Transverse colon (tissue), 4 donors: Measurements from ENCODE around the gene TRAPPC14. TPM values are rescaled to one million over a fixed set of nuclear protein-coding genes. Genes with fewer than 3 reads are reported as not detected.
A peak's percentile ranks its signal among the peaks of the same experiment; 100 is the strongest.

ENCODE experiments used
- DNase-seq: peaks from one replicate; pipeline ENCODE4 v3.0.0-alpha.2; 2019
- H3K27ac ChIP-seq, 4 donors: fragments of 200-600 bp; sonication (generic); 2 replicates each; pipeline ENCODE4 v1.5.1; 2016 to 2018; ENCODE audit warnings: inconsistent platforms in 4 of 4
- H3K27me3 ChIP-seq: fragments of 200-600 bp; sonication (generic); 2 replicates; pipeline ENCODE4 v1.5.1; 2017; ENCODE audit warnings: inconsistent platforms
- H3K36me3 ChIP-seq, 4 donors: fragments of 200-600 bp; sonication (generic); 2 replicates each; pipeline ENCODE4 v1.5.1; 2017 to 2019; ENCODE audit warnings: inconsistent platforms in 4 of 4
- H3K4me1 ChIP-seq, 4 donors: fragments of 200-600 bp; sonication (generic); 2 replicates each; pipeline ENCODE4 v1.5.1; 2017 to 2020; ENCODE audit warnings: inconsistent platforms in 4 of 4
- H3K4me3 ChIP-seq, 4 donors: fragments of 200-600 bp; sonication (generic); 1 replicate in 1 of 4; 2 replicates in 3 of 4; pipeline versions ENCODE4 v1.5.1 to v1.6.1; 2017 to 2019; ENCODE audit warnings: inconsistent platforms in 4 of 4
- H3K9me3 ChIP-seq, 2 donors: fragments of 200-600 bp; sonication (generic); 2 replicates each; pipeline ENCODE4 v1.5.1; 2017 to 2019; ENCODE audit warnings: inconsistent platforms in 2 of 2
- EP300 ChIP-seq: sonication (generic); formaldehyde crosslinking; IDR thresholded peaks from one replicate; pipeline ENCODE4 v1.6.1; 2017; ENCODE audit warnings: antibody characterized with exemption, low read depth
- POLR2A ChIP-seq: fragments of 450-650 bp; IDR thresholded peaks from one replicate; pipeline ENCODE4 v1.6.1; 2016; ENCODE audit warnings: antibody characterized with exemption, mild to moderate bottlenecking, moderate library complexity
- POLR2AphosphoS5 ChIP-seq, 3 donors: sonication (generic); formaldehyde crosslinking; IDR thresholded peaks; one replicate each; pipeline ENCODE4 v1.6.1; 2016; ENCODE audit warnings: antibody characterized with exemption in 3 of 3
- WGBS, 2 donors: methylation state at CpG; one replicate each; pipeline ENCODE4 v1.1.5; 2018; ENCODE audit warnings: low coverage in 1 of 2; 5-methylcytosine and 5-hydroxymethylcytosine counted together
- in situ Hi-C, 4 donors: fragments of 200-750 bp; cut with MboI; loops; one replicate each; pipeline versions ENCODE4 v1.15.0 to v1.15.1; 2017; ENCODE audit warnings: low sequenced_read_pairs in 3 of 4, low pct_ligation_motif_present in 1 of 4, low pct_unique_long_range_greater_than_20kb in 1 of 4
- intact Hi-C: fragments of 100-400 bp; cut with DNase I; formaldehyde crosslinking; loops from one replicate; pipeline ENCODE4 v1.15.1; 2023; ENCODE audit warnings: low total_unique reads
- total RNA-seq, 4 donors: library from RNA; depleted of rRNA; stranded (reverse); fragments of >200 nt; gene quantifications; one replicate each; pipeline ENCODE4 v1.1.0, GENCODE V29; 2016
- TF ChIP-seq, protein P1 (sequence below), 5 experiments: fragments of 200-600 bp in 3 of 5; fragments of 450-650 bp in 2 of 5; sonication (generic) in 3 of 5; IDR thresholded peaks; 1 replicate in 2 of 5; 2 replicates in 3 of 5; pipeline ENCODE4 v1.5.1; 2016 to 2017; ENCODE audit warnings: antibody characterized with exemption in 5 of 5, inconsistent platforms in 3 of 5, mild to moderate bottlenecking in 2 of 5, moderate library complexity in 1 of 5

Gene TRAPPC14
- total RNA-seq, 4 donors from 2014 or later = 43.5 to 111 (median 51.2) TPM

DNA sequence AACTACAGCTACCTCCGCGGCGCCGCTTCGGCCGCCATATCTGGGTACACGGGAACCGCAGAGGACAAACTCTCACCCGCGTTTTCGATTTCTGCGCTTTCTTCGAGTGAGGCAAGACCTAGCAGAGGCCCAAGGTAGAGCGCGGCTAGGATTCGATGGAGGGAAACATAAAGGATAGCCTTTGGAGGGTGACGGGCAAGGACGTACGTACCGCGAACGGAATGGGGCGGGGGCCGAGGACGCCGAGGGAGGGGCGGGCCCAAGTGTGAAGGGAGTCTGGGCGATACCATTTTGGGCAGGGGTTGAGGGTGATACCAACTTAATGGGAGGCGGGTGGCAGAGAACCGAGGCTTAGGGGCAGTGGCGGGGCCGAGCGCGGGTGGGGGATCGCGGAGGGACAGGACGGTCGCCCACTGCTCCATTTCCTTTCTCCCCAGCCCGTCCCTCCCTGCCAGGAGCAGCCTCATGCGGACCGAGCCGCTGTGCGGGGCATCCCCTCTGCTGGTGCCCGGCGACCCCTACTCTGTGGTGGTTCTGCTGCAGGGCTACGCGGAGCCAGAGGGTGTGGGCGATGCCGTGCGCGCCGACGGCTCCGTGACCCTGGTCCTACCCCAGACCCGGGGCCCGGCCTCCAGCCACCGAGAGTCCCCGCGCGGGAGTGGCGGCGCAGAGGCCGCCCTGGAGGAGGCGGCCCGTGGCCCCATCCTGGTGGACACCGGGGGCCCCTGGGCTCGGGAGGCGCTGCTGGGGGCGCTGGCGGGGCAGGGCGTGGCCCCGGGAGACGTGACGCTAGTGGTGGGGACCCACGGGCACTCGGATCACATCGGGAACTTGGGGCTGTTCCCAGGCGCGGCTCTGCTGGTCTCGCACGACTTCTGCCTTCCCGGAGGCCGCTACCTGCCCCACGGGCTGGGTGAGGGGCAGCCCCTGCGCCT lies 31.3 kb downstream of the TRAPPC14 start, which contains the start of gene MBLAC1:
TSS of gene MBLAC1 (plus strand) at position 37 of the 935 bp plus-strand sequence. CDS start at position 466, 429 bp downstream.
- H3K4me3 ChIP-seq = peak within 1 kb of the TSS; percentile 60 to 90 (median 68)
- TF ChIP-seq POLR2AphosphoS5 (IDR thresholded peaks at IDR 0.05) = peak; percentile 41 to 92 (median 92)
- TF ChIP-seq POLR2A = peak; percentile 92
- TF ChIP-seq, protein P1, sequence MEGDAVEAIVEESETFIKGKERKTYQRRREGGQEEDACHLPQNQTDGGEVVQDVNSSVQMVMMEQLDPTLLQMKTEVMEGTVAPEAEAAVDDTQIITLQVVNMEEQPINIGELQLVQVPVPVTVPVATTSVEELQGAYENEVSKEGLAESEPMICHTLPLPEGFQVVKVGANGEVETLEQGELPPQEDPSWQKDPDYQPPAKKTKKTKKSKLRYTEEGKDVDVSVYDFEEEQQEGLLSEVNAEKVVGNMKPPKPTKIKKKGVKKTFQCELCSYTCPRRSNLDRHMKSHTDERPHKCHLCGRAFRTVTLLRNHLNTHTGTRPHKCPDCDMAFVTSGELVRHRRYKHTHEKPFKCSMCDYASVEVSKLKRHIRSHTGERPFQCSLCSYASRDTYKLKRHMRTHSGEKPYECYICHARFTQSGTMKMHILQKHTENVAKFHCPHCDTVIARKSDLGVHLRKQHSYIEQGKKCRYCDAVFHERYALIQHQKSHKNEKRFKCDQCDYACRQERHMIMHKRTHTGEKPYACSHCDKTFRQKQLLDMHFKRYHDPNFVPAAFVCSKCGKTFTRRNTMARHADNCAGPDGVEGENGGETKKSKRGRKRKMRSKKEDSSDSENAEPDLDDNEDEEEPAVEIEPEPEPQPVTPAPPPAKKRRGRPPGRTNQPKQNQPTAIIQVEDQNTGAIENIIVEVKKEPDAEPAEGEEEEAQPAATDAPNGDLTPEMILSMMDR (IDR thresholded peaks at IDR 0.05) = no peak
- H3K4me1 ChIP-seq = peaks cover 6 to 54% (median 44%) of the 10 kb centered on the region in 4 donors
- DNase-seq = peak; percentile 94
- 1% methylated on average over 63 of the region's 85 CpGs; no CpG with 5 or more reads in 1 of the 2 donors for WGBS, 2 donors
- H3K27ac ChIP-seq = peak within 1 kb of the TSS; percentile 95 to 97 (median 96)
- intact Hi-C loops (loop anchor here (5.0 kb wide), 1 partner anchor 40 kb away; the partner anchor contains the start of gene COPS6), in situ Hi-C loops (no loop called here)
- H3K27me3 ChIP-seq = no peaks in the 10 kb centered on the region
- no peaks in the 10 kb centered on the region for H3K36me3 ChIP-seq
- no peaks in the 10 kb centered on the region for H3K9me3 ChIP-seq

DNA sequence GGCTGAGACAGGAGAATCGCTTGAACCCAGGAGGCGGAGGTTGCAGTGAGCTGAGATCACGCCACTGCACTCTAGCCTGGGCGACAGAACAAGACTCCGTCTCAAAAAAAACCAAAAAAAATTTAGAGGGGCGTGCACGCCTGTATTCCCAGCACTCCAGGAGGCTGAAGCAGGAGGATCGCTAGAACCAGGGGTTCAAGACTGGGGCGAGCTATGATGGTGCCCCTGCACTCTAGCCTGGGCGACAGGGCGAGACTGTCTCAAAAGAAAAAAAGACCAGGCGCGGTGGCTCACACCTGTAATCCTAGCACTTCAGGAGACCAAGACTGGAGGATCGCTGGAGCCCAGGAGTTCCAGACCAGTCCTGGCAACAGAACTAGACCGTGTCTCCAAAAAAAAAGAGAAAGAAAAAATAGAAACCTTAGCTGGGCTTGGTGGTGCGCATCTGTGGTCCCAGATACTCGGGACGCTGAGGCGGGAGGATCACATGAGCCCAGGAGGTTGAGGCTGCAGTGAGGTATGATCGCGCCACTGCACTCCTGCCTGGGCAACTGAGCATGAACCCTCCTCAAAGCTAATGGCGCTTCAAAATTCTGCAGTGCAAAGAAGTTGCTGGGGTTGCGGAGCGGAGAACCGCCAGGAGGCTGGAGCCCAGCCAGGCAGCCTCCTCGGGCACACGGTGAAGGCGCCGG lies 32.1 kb downstream of the TRAPPC14 start:
- Histone ChIP-seq H3K4me3 (peak overlapping the region; percentile 60 to 90 (median 68)), H3K4me1 (peaks cover 6 to 50% (median 43%) of the 10 kb centered on the region in 4 donors), H3K9me3 (no peaks in the 10 kb centered on the region), H3K27me3 (no peaks in the 10 kb centered on the region), H3K27ac (peak overlapping the region; percentile 95 to 97 (median 96)), H3K36me3 (no peaks in the 10 kb centered on the region)
- TF ChIP-seq, protein P1 (IDR thresholded peaks at IDR 0.05) = peak in 1 of 5 experiments; percentile 30
- TF ChIP-seq POLR2AphosphoS5 (IDR thresholded peaks at IDR 0.05) = no peak
- no peak for TF ChIP-seq POLR2A
- no peak for DNase-seq
- intact Hi-C loops (loop anchor here (5.0 kb wide), 1 partner anchor 39 kb away; the partner anchor contains the start of gene COPS6), in situ Hi-C loops (no loop called here)
- 1 to 9% methylated on average over 11 to 29 of the region's 29 CpGs for WGBS, 2 donors

DNA sequence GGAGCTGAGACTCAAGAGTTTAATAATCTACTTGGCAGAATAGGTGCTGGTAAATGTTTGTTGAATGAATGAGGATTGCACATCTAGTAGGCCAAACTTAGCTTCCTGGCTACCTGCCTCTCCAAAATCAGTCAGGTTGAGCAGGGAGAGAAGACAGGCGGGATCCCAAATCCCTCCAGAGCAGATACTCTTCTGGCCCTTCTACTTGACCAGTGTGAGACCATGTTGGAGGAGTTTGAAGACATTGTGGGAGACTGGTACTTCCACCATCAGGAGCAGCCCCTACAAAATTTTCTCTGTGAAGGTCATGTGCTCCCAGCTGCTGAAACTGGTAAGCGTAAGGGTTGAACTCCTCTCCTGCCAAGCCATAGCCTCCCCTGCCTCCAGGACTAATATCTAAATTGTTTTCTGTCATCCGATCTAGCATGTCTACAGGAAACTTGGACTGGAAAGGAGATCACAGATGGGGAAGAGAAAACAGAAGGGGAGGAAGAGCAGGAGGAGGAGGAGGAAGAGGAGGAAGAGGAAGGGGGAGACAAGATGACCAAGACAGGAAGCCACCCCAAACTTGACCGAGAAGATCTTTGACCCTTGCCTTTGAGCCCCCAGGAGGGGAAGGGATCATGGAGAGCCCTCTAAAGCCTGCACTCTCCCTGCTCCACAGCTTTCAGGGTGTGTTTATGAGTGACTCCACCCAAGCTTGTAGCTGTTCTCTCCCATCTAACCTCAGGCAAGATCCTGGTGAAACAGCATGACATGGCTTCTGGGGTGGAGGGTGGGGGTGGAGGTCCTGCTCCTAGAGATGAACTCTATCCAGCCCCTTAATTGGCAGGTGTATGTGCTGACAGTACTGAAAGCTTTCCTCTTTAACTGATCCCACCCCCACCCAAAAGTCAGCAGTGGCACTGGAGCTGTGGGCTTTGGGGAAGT lies 34.0 kb downstream of the TRAPPC14 start:
- no peaks in the 10 kb centered on the region for H3K36me3 ChIP-seq
- no peak for TF ChIP-seq EP300
- TF ChIP-seq POLR2AphosphoS5 (IDR thresholded peaks at IDR 0.05) = peak in 1 of 3 donors; percentile 20
- DNase-seq = peak; percentile 50
- H3K27ac ChIP-seq = peak overlapping the region; percentile 95 to 97 (median 96)
- intact Hi-C loops = loop anchor here (5.0 kb wide), 1 partner anchor 37 kb away; the partner anchor contains the start of gene COPS6
- H3K4me1 ChIP-seq = peaks cover 6 to 46% (median 42%) of the 10 kb centered on the region in 4 donors
- H3K9me3 ChIP-seq = no peaks in the 10 kb centered on the region
- in situ Hi-C loops = loop anchor here in 1 of 4 donors (5.0 kb wide), 1 partner anchor 83 kb away; no protein-coding TSS in a partner anchor
- 40 to 62% methylated on average over 3 to 4 of the region's 4 CpGs for WGBS, 2 donors
- H3K27me3 ChIP-seq = no peaks in the 10 kb centered on the region
- H3K4me3 ChIP-seq = peak overlapping the region in 1 of 4 donors; percentile 73

DNA sequence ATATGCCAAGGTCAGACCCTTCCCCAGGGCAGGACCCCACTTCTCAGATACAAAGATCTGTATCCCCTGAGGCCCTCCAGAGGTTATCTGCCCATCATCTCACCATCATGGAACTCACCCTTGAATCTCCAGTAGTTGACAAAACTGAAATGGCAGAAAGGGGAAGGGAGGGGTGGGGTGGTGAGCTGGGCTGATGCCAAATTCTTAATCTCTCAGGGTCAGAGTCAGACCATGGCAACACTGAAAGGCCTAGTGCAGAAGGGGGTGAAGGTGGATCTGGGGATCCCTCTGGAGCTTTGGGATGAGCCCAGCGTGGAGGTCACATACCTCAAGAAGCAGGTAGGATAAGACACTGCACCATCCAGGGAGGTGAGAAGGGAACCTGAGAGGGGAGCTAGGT lies 36.0 kb downstream of the TRAPPC14 start:
- intact Hi-C loops (no loop called here), in situ Hi-C loops (loop anchor here in 1 of 4 donors (5.0 kb wide), 1 partner anchor 85 kb away; no protein-coding TSS in a partner anchor)
- DNase-seq = no peak
- Histone ChIP-seq H3K9me3 (no peaks in the 10 kb centered on the region), H3K27me3 (no peaks in the 10 kb centered on the region), H3K4me3 (no peak overlapping the region), H3K36me3 (no peaks in the 10 kb centered on the region), H3K27ac (peak overlapping the region in 2 of 4 donors; percentile 4 to 13), H3K4me1 (peaks cover 6 to 45% (median 40%) of the 10 kb centered on the region in 4 donors)
- 80 to 100% methylated on average over 1 of the region's 1 CpG for WGBS, 2 donors
- no peak for TF ChIP-seq POLR2A
- TF ChIP-seq, protein P1 (IDR thresholded peaks at IDR 0.05) = no peak
- no peak for TF ChIP-seq EP300
- no peak for TF ChIP-seq POLR2AphosphoS5 (IDR thresholded peaks at IDR 0.05)
